ENCODE data around the gene LYPD6B.

The LYPD6B gene

DNA sequence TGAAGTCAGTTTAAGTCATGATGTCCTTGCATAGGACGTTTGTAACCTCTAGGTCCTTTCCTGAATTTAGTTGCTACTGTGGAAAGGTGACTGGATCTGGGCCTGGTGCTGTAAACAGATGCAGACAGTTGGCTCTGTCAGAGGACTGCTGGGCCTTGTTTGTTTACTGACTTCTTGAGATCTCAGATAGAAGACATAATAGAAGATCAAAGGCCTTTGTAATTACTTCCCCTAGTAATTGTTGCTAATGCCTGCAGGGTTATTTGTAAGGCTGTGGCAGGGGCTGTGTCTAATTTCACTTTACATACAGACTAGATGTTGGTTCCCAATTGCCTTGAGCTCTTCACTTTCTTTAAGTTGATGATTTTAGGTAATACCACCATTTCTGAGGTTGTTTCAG, 42.5 kb downstream of the LYPD6B start:
- Histone ChIP-seq H3K27ac (replicated peaks; ENCODE audit: low read length) (no peak overlapping the region), H3K9me3 (replicated peaks in 1 of 2; ENCODE audit: control insufficient read depth in 2 of 2, insufficient read depth in 1 of 2, low read depth in 1 of 2, low read length in 2 of 2) (no peaks in the 10 kb centered on the region), H2BK15ac (ENCODE audit: low read length) (no peak overlapping the region), H2BK120ac (ENCODE audit: low read depth, low read length) (no peak overlapping the region), H3K4me3 (ENCODE audit: low read length in 2 of 2) (no peak overlapping the region), H3K18ac (ENCODE audit: low read length) (no peak overlapping the region), H3K14ac (ENCODE audit: low read length) (no peak overlapping the region), H3K23ac (ENCODE audit: low read depth, low read length, poor library complexity) (no peak overlapping the region), H2BK12ac (ENCODE audit: low read length) (no peak overlapping the region), H3K9ac (ENCODE audit: low read depth, low read length, poor library complexity) (no peak overlapping the region), H4K91ac (ENCODE audit: low read depth, low read length, poor library complexity) (no peak overlapping the region), H3K4ac (ENCODE audit: low read length) (no peak overlapping the region), H3K79me1 (ENCODE audit: low read depth, low read length) (no peaks in the 10 kb centered on the region), H3K27me3 (ENCODE audit: control insufficient read depth in 3 of 3, insufficient read depth in 3 of 3, low read depth in 1 of 3, low read length in 3 of 3) (peaks cover 0 to 4% (median 0%) of the 10 kb centered on the region in 3 experiments), H2AK5ac (ENCODE audit: low read depth, low read length) (no peak overlapping the region), H4K8ac (ENCODE audit: low read depth, low read length) (no peak overlapping the region), H3K4me1 (ENCODE audit: control insufficient read depth in 2 of 2, insufficient read depth in 1 of 2, low read depth in 1 of 2, low read length in 2 of 2) (peaks cover 17 to 24% of the 10 kb centered on the region in 2 donors), H2BK5ac (ENCODE audit: low read length) (no peak overlapping the region), H3K36me3 (replicated peaks in 1 of 2; ENCODE audit: control insufficient read depth in 2 of 2, insufficient read depth in 2 of 2, low read length in 2 of 2) (no peaks in the 10 kb centered on the region), H2AFZ (ENCODE audit: low read length) (no peak overlapping the region), H3K4me2 (ENCODE audit: insufficient read depth, low read length, poor library complexity, severe bottlenecking) (no peak overlapping the region)
- DNase-seq (ENCODE audit: low spot score): no peak
- no CpG with 5 or more reads among the region's 1 CpG for WGBS, 2 donors (ENCODE audit: extremely low coverage in 2 of 2, insufficient read length in 2 of 2, insufficient replicate concordance in 1 of 2)

DNA sequence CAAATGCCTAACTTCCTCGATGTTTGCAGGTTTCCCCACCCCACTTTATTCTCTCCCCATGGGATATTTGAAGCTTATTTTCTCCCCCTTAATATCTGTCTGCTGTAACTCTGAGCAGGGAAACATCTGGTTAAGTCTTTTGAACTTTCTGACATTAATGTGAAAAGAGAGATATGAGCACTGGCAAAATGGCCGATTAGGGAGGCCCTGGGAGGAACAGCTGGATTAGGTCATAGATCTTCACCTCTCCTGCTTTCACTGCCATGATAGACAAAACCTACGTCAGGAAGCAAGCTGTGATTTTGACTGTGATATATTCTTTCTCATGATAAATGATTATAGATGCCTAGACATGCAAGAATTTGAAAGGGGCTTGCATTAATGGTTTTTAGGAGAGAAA, 43.6 kb downstream of the LYPD6B start:
- Histone ChIP-seq H4K8ac (ENCODE audit: low read depth, low read length) (no peak overlapping the region), H3K4ac (ENCODE audit: low read length) (no peak overlapping the region), H3K23ac (ENCODE audit: low read depth, low read length, poor library complexity) (no peak overlapping the region), H3K9me3 (replicated peaks in 1 of 2; ENCODE audit: control insufficient read depth in 2 of 2, insufficient read depth in 1 of 2, low read depth in 1 of 2, low read length in 2 of 2) (no peaks in the 10 kb centered on the region), H3K4me1 (ENCODE audit: control insufficient read depth in 2 of 2, insufficient read depth in 1 of 2, low read depth in 1 of 2, low read length in 2 of 2) (peaks cover 12 to 20% of the 10 kb centered on the region in 2 donors), H2AK5ac (ENCODE audit: low read depth, low read length) (no peak overlapping the region), H3K4me3 (ENCODE audit: low read length in 2 of 2) (no peak overlapping the region), H3K27ac (replicated peaks; ENCODE audit: low read length) (no peak overlapping the region), H2AFZ (ENCODE audit: low read length) (peak overlapping the region; percentile 72), H2BK12ac (ENCODE audit: low read length) (no peak overlapping the region), H3K27me3 (ENCODE audit: control insufficient read depth in 3 of 3, insufficient read depth in 3 of 3, low read depth in 1 of 3, low read length in 3 of 3) (peaks cover 0 to 4% (median 0%) of the 10 kb centered on the region in 3 experiments), H3K79me1 (ENCODE audit: low read depth, low read length) (no peaks in the 10 kb centered on the region), H3K4me2 (ENCODE audit: insufficient read depth, low read length, poor library complexity, severe bottlenecking) (no peak overlapping the region), H2BK120ac (ENCODE audit: low read depth, low read length) (no peak overlapping the region), H4K91ac (ENCODE audit: low read depth, low read length, poor library complexity) (no peak overlapping the region), H2BK15ac (ENCODE audit: low read length) (no peak overlapping the region), H2BK5ac (ENCODE audit: low read length) (no peak overlapping the region), H3K9ac (ENCODE audit: low read depth, low read length, poor library complexity) (no peak overlapping the region), H3K18ac (ENCODE audit: low read length) (no peak overlapping the region), H3K36me3 (replicated peaks in 1 of 2; ENCODE audit: control insufficient read depth in 2 of 2, insufficient read depth in 2 of 2, low read length in 2 of 2) (no peaks in the 10 kb centered on the region), H3K14ac (ENCODE audit: low read length) (no peak overlapping the region)
- no CpG with 5 or more reads among the region's 3 CpGs for WGBS, 2 donors (ENCODE audit: extremely low coverage in 2 of 2, insufficient read length in 2 of 2, insufficient replicate concordance in 1 of 2)
- no peak for DNase-seq (ENCODE audit: low spot score)

DNA sequence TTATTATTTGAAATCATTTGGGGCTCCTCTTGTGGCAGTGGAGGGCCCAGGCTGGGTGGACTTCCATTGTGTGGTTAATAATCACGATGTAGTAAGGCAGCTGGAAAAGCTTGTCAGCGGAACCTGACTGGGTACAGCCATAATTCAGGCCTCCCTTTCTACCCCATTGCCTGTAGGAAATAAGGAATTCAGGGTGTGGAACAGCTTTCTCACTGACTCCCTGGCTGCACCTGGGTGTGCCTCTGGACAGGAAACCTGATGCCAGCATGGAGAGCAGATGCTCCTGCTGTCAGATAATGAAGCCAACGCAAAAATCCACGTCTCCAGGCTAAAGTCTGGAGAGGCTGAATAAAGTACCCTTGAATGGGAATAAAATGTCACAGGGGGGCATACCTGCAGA, 44.2 kb downstream of the LYPD6B start:
- H3K18ac ChIP-seq (ENCODE audit: low read length): no peak overlapping the region
- no peak overlapping the region for H4K8ac ChIP-seq (ENCODE audit: low read depth, low read length)
- no peak overlapping the region for H3K4ac ChIP-seq (ENCODE audit: low read length)
- peaks cover 10 to 13% of the 10 kb centered on the region in 2 donors for H3K4me1 ChIP-seq (ENCODE audit: control insufficient read depth in 2 of 2, insufficient read depth in 1 of 2, low read depth in 1 of 2, low read length in 2 of 2)
- H3K4me3 ChIP-seq (ENCODE audit: low read length in 2 of 2): no peak overlapping the region
- no peaks in the 10 kb centered on the region for H3K9me3 ChIP-seq (replicated peaks in 1 of 2; ENCODE audit: control insufficient read depth in 2 of 2, insufficient read depth in 1 of 2, low read depth in 1 of 2, low read length in 2 of 2)
- peaks cover 0 to 4% (median 0%) of the 10 kb centered on the region in 3 experiments for H3K27me3 ChIP-seq (ENCODE audit: control insufficient read depth in 3 of 3, insufficient read depth in 3 of 3, low read depth in 1 of 3, low read length in 3 of 3)
- H3K9ac ChIP-seq (ENCODE audit: low read depth, low read length, poor library complexity): no peak overlapping the region
- H3K4me2 ChIP-seq (ENCODE audit: insufficient read depth, low read length, poor library complexity, severe bottlenecking): no peak overlapping the region
- H4K91ac ChIP-seq (ENCODE audit: low read depth, low read length, poor library complexity): no peak overlapping the region
- no CpG with 5 or more reads among the region's 4 CpGs for WGBS, 2 donors (ENCODE audit: extremely low coverage in 2 of 2, insufficient read length in 2 of 2, insufficient replicate concordance in 1 of 2)
- H2AFZ ChIP-seq (ENCODE audit: low read length): peak overlapping the region; percentile 72
- H3K14ac ChIP-seq (ENCODE audit: low read length): no peak overlapping the region
- no peaks in the 10 kb centered on the region for H3K36me3 ChIP-seq (replicated peaks in 1 of 2; ENCODE audit: control insufficient read depth in 2 of 2, insufficient read depth in 2 of 2, low read length in 2 of 2)
- no peaks in the 10 kb centered on the region for H3K79me1 ChIP-seq (ENCODE audit: low read depth, low read length)
- H2BK120ac ChIP-seq (ENCODE audit: low read depth, low read length): no peak overlapping the region
- H2BK15ac ChIP-seq (ENCODE audit: low read length): no peak overlapping the region
- no peak overlapping the region for H3K27ac ChIP-seq (replicated peaks; ENCODE audit: low read length)
- H3K23ac ChIP-seq (ENCODE audit: low read depth, low read length, poor library complexity): no peak overlapping the region
- no peak overlapping the region for H2AK5ac ChIP-seq (ENCODE audit: low read depth, low read length)
- no peak for DNase-seq (ENCODE audit: low spot score)
- no peak overlapping the region for H2BK5ac ChIP-seq (ENCODE audit: low read length)
- no peak overlapping the region for H2BK12ac ChIP-seq (ENCODE audit: low read length)

DNA sequence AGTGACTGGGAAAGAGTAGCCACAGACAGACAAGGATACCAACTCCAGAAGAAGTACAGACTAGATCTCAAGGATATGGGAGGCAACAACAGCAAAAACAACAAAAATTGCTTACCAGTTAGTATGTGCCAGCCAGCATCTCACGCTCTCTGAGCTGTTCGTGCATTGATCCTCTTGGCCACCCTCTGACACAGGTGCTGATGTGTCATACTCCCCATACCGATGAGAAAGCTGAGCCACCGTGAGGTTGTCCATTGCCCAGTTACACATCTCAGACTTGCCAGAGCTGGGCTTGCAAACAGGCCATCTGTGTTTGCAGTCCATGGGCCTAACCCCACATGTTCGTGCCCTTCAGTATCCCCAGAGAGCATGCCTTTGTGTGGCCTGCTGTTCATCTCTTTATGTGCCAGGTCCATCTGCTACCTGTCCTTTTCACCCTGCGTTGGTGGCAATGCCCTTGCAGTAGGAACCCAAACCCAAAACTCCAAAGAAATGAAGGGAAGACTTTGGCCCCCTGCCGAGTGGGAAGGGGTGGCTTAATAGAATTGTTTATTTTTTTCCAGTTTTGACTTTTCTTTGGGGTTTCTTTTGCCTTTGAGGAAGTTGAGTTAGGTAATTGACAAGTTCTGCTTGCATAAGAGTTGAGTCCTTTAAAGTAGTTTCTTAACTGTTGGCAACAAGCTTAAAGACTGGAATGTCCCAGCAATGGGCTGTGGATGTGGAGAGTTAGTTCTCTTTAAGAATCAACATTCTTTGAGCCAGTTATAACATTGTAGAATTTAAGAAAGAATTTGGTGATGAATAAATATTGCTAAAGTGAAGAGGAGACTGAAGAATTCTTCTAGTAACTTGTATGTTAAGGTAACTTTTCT, 46.7 kb downstream of the LYPD6B start:
- no peak overlapping the region for H4K91ac ChIP-seq (ENCODE audit: low read depth, low read length, poor library complexity)
- no peak overlapping the region for H3K4me2 ChIP-seq (ENCODE audit: insufficient read depth, low read length, poor library complexity, severe bottlenecking)
- H3K4me3 ChIP-seq (ENCODE audit: low read length in 2 of 2): peak overlapping the region in 1 of 2 donors; percentile 27
- H3K4ac ChIP-seq (ENCODE audit: low read length): no peak overlapping the region
- no peak overlapping the region for H2BK12ac ChIP-seq (ENCODE audit: low read length)
- no peaks in the 10 kb centered on the region for H3K36me3 ChIP-seq (replicated peaks in 1 of 2; ENCODE audit: control insufficient read depth in 2 of 2, insufficient read depth in 2 of 2, low read length in 2 of 2)
- H3K27ac ChIP-seq (replicated peaks; ENCODE audit: low read length): no peak overlapping the region
- H3K23ac ChIP-seq (ENCODE audit: low read depth, low read length, poor library complexity): no peak overlapping the region
- H3K18ac ChIP-seq (ENCODE audit: low read length): no peak overlapping the region
- no peak overlapping the region for H2AK5ac ChIP-seq (ENCODE audit: low read depth, low read length)
- no CpG with 5 or more reads among the region's 7 CpGs for WGBS, 2 donors (ENCODE audit: extremely low coverage in 2 of 2, insufficient read length in 2 of 2, insufficient replicate concordance in 1 of 2)
- no peak overlapping the region for H3K14ac ChIP-seq (ENCODE audit: low read length)
- peaks cover 0 to 4% (median 0%) of the 10 kb centered on the region in 3 experiments for H3K27me3 ChIP-seq (ENCODE audit: control insufficient read depth in 3 of 3, insufficient read depth in 3 of 3, low read depth in 1 of 3, low read length in 3 of 3)
- H2BK5ac ChIP-seq (ENCODE audit: low read length): no peak overlapping the region
- no peak overlapping the region for H2BK120ac ChIP-seq (ENCODE audit: low read depth, low read length)
- H4K8ac ChIP-seq (ENCODE audit: low read depth, low read length): no peak overlapping the region
- H3K4me1 ChIP-seq (ENCODE audit: control insufficient read depth in 2 of 2, insufficient read depth in 1 of 2, low read depth in 1 of 2, low read length in 2 of 2): peaks cover 6 to 9% of the 10 kb centered on the region in 2 donors
- no peak overlapping the region for H2AFZ ChIP-seq (ENCODE audit: low read length)
- no peak for DNase-seq (ENCODE audit: low spot score)
- no peaks in the 10 kb centered on the region for H3K79me1 ChIP-seq (ENCODE audit: low read depth, low read length)
- H2BK15ac ChIP-seq (ENCODE audit: low read length): no peak overlapping the region
- no peaks in the 10 kb centered on the region for H3K9me3 ChIP-seq (replicated peaks in 1 of 2; ENCODE audit: control insufficient read depth in 2 of 2, insufficient read depth in 1 of 2, low read depth in 1 of 2, low read length in 2 of 2)
- no peak overlapping the region for H3K9ac ChIP-seq (ENCODE audit: low read depth, low read length, poor library complexity)
